H1 (cell line): Measurements from ENCODE around the gene CPPED1. TPM values are rescaled to one million over a fixed set of nuclear protein-coding genes. Genes with fewer than 3 reads are reported as not detected.

Experiments
- CTCF ChIA-PET: fragments of 300-600 bp; sonication (Branson Sonifier 250); formaldehyde crosslinking; loops from one replicate; lab custom pipeline; 2021; ENCODE audit not compliant: partially characterized antibody; lab: Charles Lee
- POLR2A ChIA-PET: fragments of 300-600 bp; sonication (Branson Sonifier 250); formaldehyde crosslinking; loops from one replicate; lab custom pipeline; 2021; ENCODE audit warnings: inconsistent platforms; ENCODE audit not compliant: partially characterized antibody; lab: Charles Lee
- DNase-seq, 2 experiments: peaks; one replicate each; pipeline versions ENCODE4 v3.0.0 to v3.0.0-alpha.2; 2010 to 2022; ENCODE audit warnings: low spot score in 2 of 2, low read depth in 1 of 2, mixed read lengths in 1 of 2
- FAIRE-seq: peaks from 2 replicates; lab custom pipeline; 2011; peaks lifted over from hg19 to GRCh38; lab: Jason Lieb, UNC
- H2AFZ ChIP-seq: 2 replicates; pipeline ENCODE4 v1.8.1; 2012; ENCODE audit warnings: low read length, inconsistent platforms
- H2AK5ac ChIP-seq: 2 replicates; pipeline ENCODE4 v1.6.1; 2013; ENCODE audit warnings: low read depth, low read length
- H2BK120ac ChIP-seq: replicated peaks from 2 replicates; pipeline ENCODE3; 2013; ENCODE audit warnings: low read depth, low read length, inconsistent platforms
- H2BK12ac ChIP-seq: 2 replicates; pipeline ENCODE4 v1.6.1; 2013; ENCODE audit warnings: low read depth, low read length
- H2BK15ac ChIP-seq: 2 replicates; pipeline ENCODE4 v1.6.1; 2013; ENCODE audit warnings: low read length
- H2BK20ac ChIP-seq: 2 replicates; pipeline ENCODE4 v1.6.1; 2013; ENCODE audit warnings: low read length
- H2BK5ac ChIP-seq: 2 replicates; pipeline ENCODE4 v1.6.1; 2013; ENCODE audit warnings: low read depth, low read length
- H3K14ac ChIP-seq: 2 replicates; pipeline ENCODE4 v1.6.1; 2013; ENCODE audit warnings: inconsistent platforms; ENCODE audit not compliant: insufficient read length
- H3K18ac ChIP-seq: 2 replicates; pipeline ENCODE4 v1.6.1; 2013; ENCODE audit warnings: low read length; ENCODE audit errors: extremely low read depth
- H3K23ac ChIP-seq: 2 replicates; pipeline ENCODE4 v1.6.1; 2013; ENCODE audit warnings: inconsistent platforms; ENCODE audit not compliant: insufficient read length
- H3K23me2 ChIP-seq: 2 replicates; pipeline ENCODE4 v1.6.1; 2013; ENCODE audit warnings: low read depth, low read length
- H3K27ac ChIP-seq: 2 replicates; pipeline ENCODE4 v1.6.1; 2011; ENCODE audit warnings: low read depth, low read length, inconsistent platforms
- H3K27me3 ChIP-seq, 4 experiments: replicated peaks in 1 of 4; 1 replicate in 1 of 4; 2 replicates in 3 of 4; pipeline versions ENCODE4 v1.6.1 to v1.8.1; 2011 to 2013; ENCODE audit warnings: low read length in 3 of 4, mild to moderate bottlenecking in 3 of 4, inconsistent platforms in 2 of 4, mixed read lengths in 2 of 4, moderate library complexity in 1 of 4; ENCODE audit not compliant: control insufficient read depth in 3 of 4, insufficient read depth in 3 of 4; ENCODE audit errors: extremely low read depth in 1 of 4
- H3K36me3 ChIP-seq, 4 experiments: 2 replicates each; pipeline versions ENCODE4 v1.6.1 to v1.8.1; 2011 to 2013; ENCODE audit warnings: mild to moderate bottlenecking in 4 of 4, low read length in 3 of 4, moderate library complexity in 2 of 4, control low read depth in 1 of 4, inconsistent platforms in 1 of 4; ENCODE audit not compliant: insufficient read depth in 4 of 4, control insufficient read depth in 2 of 4
- H3K4ac ChIP-seq: replicated peaks from 2 replicates; pipeline ENCODE3; 2013; ENCODE audit warnings: low read length, low read depth, mixed read lengths, inconsistent platforms; ENCODE audit not compliant: insufficient read length
- H3K4me1 ChIP-seq, 4 experiments: replicated peaks in 1 of 4; 1 replicate in 1 of 4; 2 replicates in 3 of 4; pipeline versions ENCODE4 v1.6.1 to v1.8.1; 2011 to 2013; ENCODE audit warnings: low read length in 3 of 4, inconsistent platforms in 2 of 4, mixed read lengths in 1 of 4; ENCODE audit not compliant: insufficient read depth in 4 of 4, control insufficient read depth in 3 of 4
- H3K4me2 ChIP-seq, 2 experiments: 2 replicates each; pipeline versions ENCODE4 v1.6.1 to v1.8.1; 2011 to 2013; ENCODE audit warnings: low read depth in 2 of 2, low read length in 2 of 2, control low read depth in 1 of 2, inconsistent platforms in 1 of 2, mild to moderate bottlenecking in 1 of 2; ENCODE audit not compliant: insufficient read depth in 1 of 2
- H3K4me3 ChIP-seq, 4 experiments: fragments of 200-600, 300-600 bp in 1 of 4; sonication (generic), shearing (Covaris generic), sonication (Bioruptor Twin) in 1 of 4; 2 replicates each; pipeline versions ENCODE4 v1.5.1 to v1.8.1; 2011 to 2016; ENCODE audit warnings: low read length in 4 of 4, low read depth in 3 of 4, control low read depth in 2 of 4, inconsistent platforms in 2 of 4, mild to moderate bottlenecking in 2 of 4, mixed read lengths in 1 of 4, moderate library complexity in 1 of 4; ENCODE audit not compliant: insufficient read depth in 2 of 4; ENCODE audit errors: extremely low read depth in 1 of 4
- H3K56ac ChIP-seq: replicated peaks from 2 replicates; pipeline ENCODE3; 2013; ENCODE audit warnings: low read depth, mild to moderate bottlenecking, mixed read lengths, low read length, inconsistent platforms; ENCODE audit not compliant: insufficient read length
- H3K79me1 ChIP-seq: 2 replicates; pipeline ENCODE4 v1.6.1; 2013; ENCODE audit warnings: low read depth, low read length, control low read depth
- H3K79me2 ChIP-seq, 2 experiments: 2 replicates each; pipeline versions ENCODE4 v1.6.1 to v1.8.1; 2012 to 2013; ENCODE audit warnings: low read length in 2 of 2, mild to moderate bottlenecking in 2 of 2, inconsistent platforms in 1 of 2; ENCODE audit not compliant: insufficient read depth in 2 of 2, control insufficient read depth in 1 of 2
- H3K9ac ChIP-seq, 4 experiments: replicated peaks in 1 of 4; 1 replicate in 1 of 4; 2 replicates in 3 of 4; pipeline versions ENCODE4 v1.6.1 to v1.8.1; 2011 to 2013; ENCODE audit warnings: low read depth in 3 of 4, low read length in 3 of 4, control low read depth in 2 of 4, mild to moderate bottlenecking in 2 of 4, moderate library complexity in 2 of 4, inconsistent platforms in 1 of 4; ENCODE audit errors: extremely low read depth in 1 of 4
- H3K9me3 ChIP-seq, 2 experiments: 2 replicates each; pipeline versions ENCODE4 v1.6.1 to v1.8.1; 2012 to 2013; ENCODE audit warnings: mild to moderate bottlenecking in 2 of 2, moderate library complexity in 2 of 2, control low read depth in 1 of 2, inconsistent platforms in 1 of 2, low read depth in 1 of 2, low read length in 1 of 2, mixed read lengths in 1 of 2; ENCODE audit not compliant: insufficient read depth in 2 of 2
- H4K20me1 ChIP-seq, 2 experiments: replicated peaks in 1 of 2; 2 replicates each; pipeline versions ENCODE3 to v1.8.1; 2011 to 2013; ENCODE audit warnings: inconsistent platforms in 2 of 2, low read length in 2 of 2, mild to moderate bottlenecking in 1 of 2; ENCODE audit not compliant: insufficient read depth in 2 of 2, control insufficient read depth in 1 of 2
- H4K5ac ChIP-seq: 2 replicates; pipeline ENCODE4 v1.6.1; 2013; ENCODE audit warnings: low read length, low read depth, mixed read lengths, inconsistent platforms; ENCODE audit not compliant: insufficient read length
- H4K8ac ChIP-seq: 2 replicates; pipeline ENCODE4 v1.8.0; 2013; ENCODE audit warnings: mild to moderate bottlenecking, moderate library complexity, low read length, inconsistent platforms; ENCODE audit not compliant: insufficient read depth; ENCODE audit errors: extremely low read depth
- H4K91ac ChIP-seq: replicated peaks from 2 replicates; pipeline ENCODE3; 2013; ENCODE audit warnings: low read length, mixed read lengths, inconsistent platforms; ENCODE audit not compliant: insufficient read length
- ATF2 ChIP-seq: IDR thresholded peaks from 2 replicates; pipeline ENCODE4 v1.6.1; 2012; ENCODE audit warnings: low read length, inconsistent platforms
- CBX5 ChIP-seq: fragments of 300-800, 300-1000 bp; sonication (generic); IDR thresholded peaks from 2 replicates; pipeline ENCODE4 v1.7.1; 2016; ENCODE audit warnings: antibody characterized with exemption, low read length, low read depth
- CHD2 ChIP-seq: IDR thresholded peaks from 2 replicates; pipeline ENCODE4 v1.6.1; 2012; ENCODE audit warnings: low read length, improper control_type of control experiment
- CTBP2 ChIP-seq: IDR thresholded peaks from 2 replicates; pipeline ENCODE4 v1.7.0; 2011; ENCODE audit warnings: borderline replicate concordance, mild to moderate bottlenecking, moderate library complexity, mixed read lengths, low read length; ENCODE audit not compliant: insufficient read depth, insufficient read length
- E2F6 ChIP-seq: IDR thresholded peaks from 2 replicates; pipeline ENCODE4 v1.6.1; 2012; ENCODE audit warnings: inconsistent platforms
- FOSL1 ChIP-seq: IDR thresholded peaks from 2 replicates; pipeline ENCODE4 v1.6.1; 2011; ENCODE audit warnings: mild to moderate bottlenecking, low read depth, low read length, moderate library complexity; ENCODE audit not compliant: insufficient read depth
- KDM1A ChIP-seq: fragments of 200-600, 300-600 bp; sonication (generic); IDR thresholded peaks from 2 replicates; pipeline ENCODE4 v1.7.1; 2016; ENCODE audit warnings: mild to moderate bottlenecking, low read length, borderline replicate concordance
- RXRA ChIP-seq: IDR thresholded peaks from 2 replicates; pipeline ENCODE4 v1.6.1; 2011; ENCODE audit warnings: low read depth, mild to moderate bottlenecking, low read length, moderate library complexity; ENCODE audit not compliant: insufficient read depth
- SP1 ChIP-seq: IDR thresholded peaks from 2 replicates; pipeline ENCODE4 v1.6.1; 2011; ENCODE audit warnings: low read depth, low read length
- SP2 ChIP-seq: IDR thresholded peaks from 2 replicates; pipeline ENCODE4 v1.6.1; 2012; ENCODE audit warnings: mild to moderate bottlenecking, low read length, inconsistent platforms
- WGBS, 2 experiments: shearing (Covaris generic) in 1 of 2; methylation state at CpG; one replicate each; pipeline versions ENCODE4 v1.1.6 to v1.1.7; 2013 to 2015; ENCODE audit warnings: low lambda C conversion rate in 2 of 2, mixed read lengths in 2 of 2, inconsistent platforms in 1 of 2, low coverage in 1 of 2, missing lambda C conversion rate in 1 of 2; ENCODE audit not compliant: insufficient replicate concordance in 2 of 2, insufficient coverage in 1 of 2, insufficient read length in 1 of 2; ENCODE audit errors: extremely low coverage in 1 of 2, missing lambda C conversion rate in 1 of 2; 5-methylcytosine and 5-hydroxymethylcytosine counted together
- polyA plus RNA-seq, 7 experiments: library from polyadenylated mRNA; depleted of rRNA in 3 of 7; stranded (reverse) in 5 of 7; unstranded in 2 of 7; fragments of >200 nt in 5 of 7; fragments of 200-250 nt in 2 of 7; gene quantifications; 1 replicate in 5 of 7; 2 replicates in 1 of 7; 4 replicates in 1 of 7; pipeline versions ENCODE4 v1.2.1 to v1.2.3, GENCODE V29; 2011 to 2013; ENCODE audit warnings: missing spikeins in 2 of 7, mixed read lengths in 2 of 7
- total RNA-seq: library from RNA; stranded (reverse); fragmentation: NEBNext Ultra II Directional; extraction: Animal tissue kit (Norgen Biotek cat#: 25700); gene quantifications from 2 replicates; pipeline ENCODE4 v1.2.1, GENCODE V29; 2021

CPPED1 gene
- total and polyA plus RNA-seq, 2 of the 8 experiments (the other 6 are each of a cell fraction or from before 2014, with no cell fraction given) = 3.5 to 11.2 TPM

- H2BK20ac ChIP-seq = no peak overlapping the region
- no peak overlapping the region for H4K91ac ChIP-seq
- H4K8ac ChIP-seq = no peak overlapping the region
- H3K79me2 ChIP-seq = no peaks in the 10 kb centered on the region
- no peak overlapping the region for H3K27ac ChIP-seq
- no peaks in the 10 kb centered on the region for H3K4me1 ChIP-seq
- no peak overlapping the region for H4K5ac ChIP-seq
- H3K14ac ChIP-seq = no peak overlapping the region
- H3K27me3 ChIP-seq = no peaks in the 10 kb centered on the region
- H3K36me3 ChIP-seq = no peaks in the 10 kb centered on the region
- WGBS, 2 experiments = 92% methylated on average over 27 of the region's 31 CpGs; no CpG with 5 or more reads in 1 of the 2 experiments
- no peak for DNase-seq
- H3K23me2 ChIP-seq = no peaks in the 10 kb centered on the region; the same call in 1 of the 2 replicates
- H2BK120ac ChIP-seq = no peak overlapping the region
- no peak overlapping the region for H2BK15ac ChIP-seq
- no peak overlapping the region for H2AK5ac ChIP-seq
- H3K4me2 ChIP-seq = no peak overlapping the region
- H3K56ac ChIP-seq = no peak overlapping the region
- H2BK5ac ChIP-seq = no peak overlapping the region
- H3K79me1 ChIP-seq = no peaks in the 10 kb centered on the region
- H3K9ac ChIP-seq = no peak overlapping the region
- H3K9me3 ChIP-seq = no peaks in the 10 kb centered on the region
- no peak for FAIRE-seq
- H3K18ac ChIP-seq = no peak overlapping the region
- no peak overlapping the region for H2BK12ac ChIP-seq
- no peak overlapping the region for H3K4ac ChIP-seq
- no peak overlapping the region for H2AFZ ChIP-seq
- ChIA-PET POLR2A (no interaction called here), CTCF (interaction anchor here (0.9 kb wide), 1 partner anchor 10 kb away, joined by 3 read pairs; no protein-coding TSS in a partner anchor)
- no peak overlapping the region for H3K4me3 ChIP-seq
- H3K23ac ChIP-seq = no peak overlapping the region
- no peaks in the 10 kb centered on the region for H4K20me1 ChIP-seq
- no peak for TF ChIP-seq SP1
- TF ChIP-seq ATF2 = no peak
- no peak for TF ChIP-seq KDM1A
- no peak for TF ChIP-seq CTBP2
- no peak for TF ChIP-seq CBX5
- TF ChIP-seq E2F6 = no peak
- TF ChIP-seq SP2 = no peak
- TF ChIP-seq RXRA = no peak
- no peak for TF ChIP-seq CHD2
- no peak for TF ChIP-seq FOSL1
Observed at GRCh38 chr16:12704492-12705111, 99.1 kb downstream of the CPPED1 start.
